K562 (cell line): ENCODE data around the gene ESPL1. TPM values are rescaled to one million over a fixed set of nuclear protein-coding genes. Genes with fewer than 3 reads are reported as not detected.
A peak's percentile ranks its signal among the peaks of the same experiment; 100 is the strongest.

ENCODE experiments used
- ARID2 ChIP-seq: fragments of 450-650 bp; IDR thresholded peaks from 2 replicates; pipeline ENCODE4 v1.6.1; 2017; ENCODE audit warnings: antibody characterized with exemption, mild to moderate bottlenecking
- C11orf30 ChIP-seq: fragments of 450-650 bp; IDR thresholded peaks from 2 replicates; pipeline ENCODE4 v1.6.1; 2016; ENCODE audit warnings: low read depth, mild to moderate bottlenecking
- CC2D1A ChIP-seq: fragments of 450-650 bp; IDR thresholded peaks from 2 replicates; pipeline ENCODE4 v1.6.1; 2017; ENCODE audit warnings: mild to moderate bottlenecking
- ELF4 ChIP-seq: fragments of 450-650 bp; formaldehyde crosslinking; IDR thresholded peaks from 2 replicates; pipeline ENCODE4 v1.4.0; 2022; ENCODE audit warnings: missing genetic modification characterization
- GABPA ChIP-seq: fragments of 200-800 bp; sonication (Bioruptor generic); conservative IDR thresholded peaks from 2 replicates; pipeline ENCODE4 v1.6.1; 2016; ENCODE audit warnings: low read depth, missing genetic modification characterization, missing compliant biosample characterization
- LCOR ChIP-seq: sonication (generic); formaldehyde crosslinking; IDR thresholded peaks from 2 replicates; pipeline ENCODE4 v1.8.0; 2022; ENCODE audit warnings: mild to moderate bottlenecking, missing genetic modification reagents
- MNT ChIP-seq, 2 experiments: fragments of 450-650 bp; conservative IDR thresholded peaks; 2 replicates each; pipeline ENCODE4 v1.6.1; 2017; ENCODE audit warnings: mild to moderate bottlenecking in 2 of 2, moderate library complexity in 2 of 2
- NFE2L1 ChIP-seq: fragments of 450-650 bp; IDR thresholded peaks from 2 replicates; pipeline ENCODE4 v1.6.1; 2016; ENCODE audit warnings: missing genetic modification characterization, low read depth, mild to moderate bottlenecking, missing compliant biosample characterization, moderate library complexity, borderline replicate concordance
- RBM34 ChIP-seq: fragments of 200-400 bp; formaldehyde crosslinking; IDR thresholded peaks from 2 replicates; pipeline ENCODE4 v1.6.1; 2018; ENCODE audit warnings: low read length, borderline replicate concordance; ENCODE audit not compliant: insufficient read depth
- SMARCE1 ChIP-seq: fragments of 450-650 bp; IDR thresholded peaks from 2 replicates; pipeline ENCODE4 v1.7.1; 2016; ENCODE audit warnings: mild to moderate bottlenecking
- ZNF140 ChIP-seq: fragments of 250-450 bp; sonication (Bioruptor Pico); IDR thresholded peaks from 2 replicates; pipeline ENCODE4 v1.8.0; 2021; ENCODE audit warnings: moderate library complexity, mild to moderate bottlenecking, inconsistent platforms
- ZNF609 ChIP-seq: sonication (generic); formaldehyde crosslinking; IDR thresholded peaks from 2 replicates; pipeline ENCODE4 v1.8.1; 2023; ENCODE audit warnings: missing genetic modification reagents, mild to moderate bottlenecking, borderline replicate concordance
- polyA plus RNA-seq, 8 experiments: library from polyadenylated mRNA; depleted of rRNA in 4 of 8; stranded (reverse) in 5 of 8; unstranded in 3 of 8; fragments of >200 nt; fragmentation: Nextera tagmentation in 2 of 8; fragmentation: Illumina TruSeq in 1 of 8; extraction: Ambion mirVana in 2 of 8; extraction: Trizol in 1 of 8; gene quantifications; 2 replicates each; pipeline versions ENCODE4 v1.2.1 to v1.2.3, GENCODE V29; 2011 to 2014; ENCODE audit warnings: inconsistent platforms in 1 of 8, missing spikeins in 1 of 8
- total RNA-seq, 7 experiments: library from RNA; depleted of rRNA in 6 of 7; stranded (reverse); fragments of >200 nt in 6 of 7; fragmentation: Illumina TruSeq in 2 of 7; extraction: Trizol in 2 of 7; gene quantifications; 2 replicates each; pipeline versions ENCODE4 v1.2.1 to v1.2.3, GENCODE V29; 2011 to 2021; ENCODE audit warnings: low replicate concordance in 1 of 7
- TF ChIP-seq, protein P1 (sequence below): fragments of 450-650 bp; conservative IDR thresholded peaks from 2 replicates; pipeline ENCODE4 v1.6.1; 2016; ENCODE audit warnings: missing genetic modification characterization, low read depth, mild to moderate bottlenecking, missing compliant biosample characterization, moderate library complexity
- TF ChIP-seq, protein P2 (sequence below): fragments of 450-650 bp; IDR thresholded peaks from 2 replicates; pipeline ENCODE4 v1.6.1; 2017; ENCODE audit warnings: antibody characterized with exemption, mild to moderate bottlenecking
- TF ChIP-seq, protein P3 (sequence below): sonication (generic); formaldehyde crosslinking; IDR thresholded peaks from 2 replicates; pipeline ENCODE4 v1.9.0; 2022; ENCODE audit warnings: mild to moderate bottlenecking, missing genetic modification reagents

The ESPL1 gene
- total and polyA plus RNA-seq, 9 of the 15 experiments (the other 6 are each of a cell fraction or from before 2014, with no cell fraction given), result 1.2 to 55.0 (median 18.7) TPM

DNA sequence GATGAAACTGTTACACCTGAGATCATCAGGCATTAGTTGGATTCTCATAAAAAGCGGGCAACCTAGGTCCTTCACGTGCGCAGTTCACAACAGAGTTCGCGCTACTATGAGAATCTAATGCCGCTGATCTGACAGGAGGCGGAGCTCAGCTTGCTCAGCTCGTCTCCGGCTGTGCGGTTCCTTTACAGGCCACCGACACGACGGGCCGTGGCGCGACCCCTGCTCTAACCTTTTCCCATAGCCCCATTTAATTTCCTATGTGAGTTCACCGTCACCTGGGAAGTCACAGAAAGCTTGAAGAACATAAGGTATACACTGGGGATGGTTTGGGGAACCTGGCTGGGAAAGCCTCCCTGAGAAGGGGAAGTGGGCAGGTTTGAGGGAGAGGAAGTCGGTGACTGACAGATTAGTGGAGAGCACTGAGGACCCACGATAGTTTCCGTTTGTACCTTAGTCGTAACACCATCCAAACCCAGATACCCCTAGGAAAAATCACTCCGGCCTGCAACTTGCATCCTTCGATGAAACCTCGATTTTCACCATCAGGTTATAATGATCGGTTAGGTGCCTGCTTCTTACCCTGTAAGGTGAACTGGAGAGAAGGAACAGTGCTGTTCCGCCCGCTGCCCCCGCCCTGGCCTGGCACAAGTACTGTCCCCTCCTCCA is 56.1 kb downstream of the ESPL1 start (continued):
- TF ChIP-seq, protein P1, sequence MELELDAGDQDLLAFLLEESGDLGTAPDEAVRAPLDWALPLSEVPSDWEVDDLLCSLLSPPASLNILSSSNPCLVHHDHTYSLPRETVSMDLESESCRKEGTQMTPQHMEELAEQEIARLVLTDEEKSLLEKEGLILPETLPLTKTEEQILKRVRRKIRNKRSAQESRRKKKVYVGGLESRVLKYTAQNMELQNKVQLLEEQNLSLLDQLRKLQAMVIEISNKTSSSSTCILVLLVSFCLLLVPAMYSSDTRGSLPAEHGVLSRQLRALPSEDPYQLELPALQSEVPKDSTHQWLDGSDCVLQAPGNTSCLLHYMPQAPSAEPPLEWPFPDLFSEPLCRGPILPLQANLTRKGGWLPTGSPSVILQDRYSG (tag), result no peak
- TF ChIP-seq LCOR (CRISPR knock-in tag), result 0 out of 2 replicates have a peak, but pooled peaks have one; percentile 6
- no peak for TF ChIP-seq C11orf30
- TF ChIP-seq ELF4, result no peak
- TF ChIP-seq CC2D1A, result no peak
- TF ChIP-seq, protein P2, sequence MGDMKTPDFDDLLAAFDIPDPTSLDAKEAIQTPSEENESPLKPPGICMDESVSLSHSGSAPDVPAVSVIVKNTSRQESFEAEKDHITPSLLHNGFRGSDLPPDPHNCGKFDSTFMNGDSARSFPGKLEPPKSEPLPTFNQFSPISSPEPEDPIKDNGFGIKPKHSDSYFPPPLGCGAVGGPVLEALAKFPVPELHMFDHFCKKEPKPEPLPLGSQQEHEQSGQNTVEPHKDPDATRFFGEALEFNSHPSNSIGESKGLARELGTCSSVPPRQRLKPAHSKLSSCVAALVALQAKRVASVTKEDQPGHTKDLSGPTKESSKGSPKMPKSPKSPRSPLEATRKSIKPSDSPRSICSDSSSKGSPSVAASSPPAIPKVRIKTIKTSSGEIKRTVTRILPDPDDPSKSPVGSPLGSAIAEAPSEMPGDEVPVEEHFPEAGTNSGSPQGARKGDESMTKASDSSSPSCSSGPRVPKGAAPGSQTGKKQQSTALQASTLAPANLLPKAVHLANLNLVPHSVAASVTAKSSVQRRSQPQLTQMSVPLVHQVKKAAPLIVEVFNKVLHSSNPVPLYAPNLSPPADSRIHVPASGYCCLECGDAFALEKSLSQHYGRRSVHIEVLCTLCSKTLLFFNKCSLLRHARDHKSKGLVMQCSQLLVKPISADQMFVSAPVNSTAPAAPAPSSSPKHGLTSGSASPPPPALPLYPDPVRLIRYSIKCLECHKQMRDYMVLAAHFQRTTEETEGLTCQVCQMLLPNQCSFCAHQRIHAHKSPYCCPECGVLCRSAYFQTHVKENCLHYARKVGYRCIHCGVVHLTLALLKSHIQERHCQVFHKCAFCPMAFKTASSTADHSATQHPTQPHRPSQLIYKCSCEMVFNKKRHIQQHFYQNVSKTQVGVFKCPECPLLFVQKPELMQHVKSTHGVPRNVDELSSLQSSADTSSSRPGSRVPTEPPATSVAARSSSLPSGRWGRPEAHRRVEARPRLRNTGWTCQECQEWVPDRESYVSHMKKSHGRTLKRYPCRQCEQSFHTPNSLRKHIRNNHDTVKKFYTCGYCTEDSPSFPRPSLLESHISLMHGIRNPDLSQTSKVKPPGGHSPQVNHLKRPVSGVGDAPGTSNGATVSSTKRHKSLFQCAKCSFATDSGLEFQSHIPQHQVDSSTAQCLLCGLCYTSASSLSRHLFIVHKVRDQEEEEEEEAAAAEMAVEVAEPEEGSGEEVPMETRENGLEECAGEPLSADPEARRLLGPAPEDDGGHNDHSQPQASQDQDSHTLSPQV, result peak; percentile 18
- TF ChIP-seq SMARCE1, result peak; percentile 22; the same call in 1 of the 2 replicates
- TF ChIP-seq, protein P3, sequence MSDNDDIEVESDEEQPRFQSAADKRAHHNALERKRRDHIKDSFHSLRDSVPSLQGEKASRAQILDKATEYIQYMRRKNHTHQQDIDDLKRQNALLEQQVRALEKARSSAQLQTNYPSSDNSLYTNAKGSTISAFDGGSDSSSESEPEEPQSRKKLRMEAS (CRISPR knock-in tag), result no peak
- TF ChIP-seq ARID2, result no peak
- no peak for TF ChIP-seq ZNF609
- no peak for TF ChIP-seq NFE2L1 (tag)
- TF ChIP-seq ZNF140 (CRISPR knock-in tag), result no peak
- TF ChIP-seq MNT (conservative IDR thresholded peaks at IDR 0.05), result no peak
- peak; percentile 59 for TF ChIP-seq GABPA (tag)
- no peak for TF ChIP-seq RBM34
